ENCODE data around the gene UBE2F. TPM values are rescaled to one million over a fixed set of nuclear protein-coding genes. Genes with fewer than 3 reads are reported as not detected.

UBE2F gene
- total and polyA plus RNA-seq, 2 of the 13 experiments (the other 11 are each of a cell fraction or from before 2014, with no cell fraction given) = 35.4 to 73.1 TPM

- BruUV-seq (replicated peaks) = no TSS peak
- DNase-seq (ENCODE audit: low spot score) (no peak), FAIRE-seq (no peak), ATAC-seq (peak; percentile 27; the same call in 2 of the 3 replicates)
- Histone ChIP-seq H3K4me1 (ENCODE audit: insufficient read depth, low read length) (no peaks in the 10 kb centered on the region), H4K20me1 (ENCODE audit: insufficient read depth, low read length) (no peaks in the 10 kb centered on the region), H2AFZ (ENCODE audit: low read length) (no peak overlapping the region), H3K4me3 (replicated peaks in 1 of 3; ENCODE audit: insufficient read depth in 1 of 3, low read depth in 2 of 3, low read length in 3 of 3) (no peak overlapping the region), H3K27ac (ENCODE audit: extremely low read length, insufficient read depth, low read length) (no peak overlapping the region), H3K9ac (ENCODE audit: insufficient read depth, low read depth, low read length) (no peak overlapping the region), H3K4me2 (ENCODE audit: low read depth, low read length) (no peak overlapping the region), H3K9me3 (ENCODE audit: low read length) (no peaks in the 10 kb centered on the region), H3K79me2 (ENCODE audit: insufficient read depth, low read length) (no peaks in the 10 kb centered on the region), H3K27me3 (ENCODE audit: control insufficient read depth in 1 of 2, insufficient read depth in 2 of 2, low read length in 2 of 2) (no peaks in the 10 kb centered on the region), H3K36me3 (replicated peaks in 1 of 2; ENCODE audit: control insufficient read depth in 1 of 2, insufficient read depth in 2 of 2, low read length in 2 of 2) (peaks cover 5 to 18% of the 10 kb centered on the region in 2 experiments)
- in situ Hi-C loops (cut with HindIII; ENCODE audit: extremely low pct_ligation_motif_present, low pct_unique_long_range_greater_than_20kb) (no loop called here), intact Hi-C loops (cut with micrococcal nuclease; ENCODE audit: unreplicated experiment) (no loop called here)
- WGBS (ENCODE audit: low lambda C conversion rate) = 83% methylated on average over 2 of the region's 2 CpGs
- POLR2A ChIA-PET = interaction anchor here (1.2 kb wide), 1 partner anchor 14 kb away, joined by 5 read pairs; the partner anchor contains the start of gene SCLY
- CTCF ChIA-PET (ENCODE audit: low intra/inter-chr PET ratio, low total read pairs) = no interaction called here
- no peak for TF ChIP-seq SUZ12 (IDR thresholded peaks at IDR 0.05; ENCODE audit: low read depth, low read length)
- TF ChIP-seq THAP11 (CRISPR knock-in tag; IDR thresholded peaks at IDR 0.05) = no peak
- TF ChIP-seq GATAD2A (CRISPR knock-in tag; IDR thresholded peaks at IDR 0.05) = no peak
- no peak for TF ChIP-seq ZSCAN12 (CRISPR knock-in tag; IDR thresholded peaks at IDR 0.05)
- TF ChIP-seq EEA1 (CRISPR knock-in tag; IDR thresholded peaks at IDR 0.05; ENCODE audit: borderline replicate concordance) = no peak
- no peak for TF ChIP-seq ZNF572 (CRISPR knock-in tag; IDR thresholded peaks at IDR 0.05)
- no peak for TF ChIP-seq ZNF326 (CRISPR knock-in tag; IDR thresholded peaks at IDR 0.05; ENCODE audit: borderline replicate concordance)
- no peak for TF ChIP-seq GPN1 (CRISPR knock-in tag; IDR thresholded peaks at IDR 0.05; ENCODE audit: borderline replicate concordance)
- no peak for TF ChIP-seq ZNF292 (CRISPR knock-in tag; IDR thresholded peaks at IDR 0.05; ENCODE audit: borderline replicate concordance, low read depth)
Observed at GRCh38 chr2:238046725-238047270, 80.0 kb downstream of the UBE2F start.

- Histone ChIP-seq H3K36me3 (replicated peaks in 1 of 2; ENCODE audit: control insufficient read depth in 1 of 2, insufficient read depth in 2 of 2, low read length in 2 of 2) (no peaks in the 10 kb centered on the region), H3K4me2 (ENCODE audit: low read depth, low read length) (no peak overlapping the region), H3K9me3 (ENCODE audit: low read length) (no peaks in the 10 kb centered on the region), H3K79me2 (ENCODE audit: insufficient read depth, low read length) (no peaks in the 10 kb centered on the region), H3K27ac (ENCODE audit: extremely low read length, insufficient read depth, low read length) (no peak overlapping the region), H3K4me1 (ENCODE audit: insufficient read depth, low read length) (0 out of 2 replicates have a peak, but pooled peaks cover under 1% of the 10 kb centered on the region), H3K4me3 (replicated peaks in 1 of 3; ENCODE audit: insufficient read depth in 1 of 3, low read depth in 2 of 3, low read length in 3 of 3) (no peak overlapping the region), H4K20me1 (ENCODE audit: insufficient read depth, low read length) (no peaks in the 10 kb centered on the region), H3K27me3 (ENCODE audit: control insufficient read depth in 1 of 2, insufficient read depth in 2 of 2, low read length in 2 of 2) (no peaks in the 10 kb centered on the region), H2AFZ (ENCODE audit: low read length) (no peak overlapping the region), H3K9ac (ENCODE audit: insufficient read depth, low read depth, low read length) (no peak overlapping the region)
- in situ Hi-C loops (cut with HindIII; ENCODE audit: extremely low pct_ligation_motif_present, low pct_unique_long_range_greater_than_20kb) (no loop called here), intact Hi-C loops (cut with micrococcal nuclease; ENCODE audit: unreplicated experiment) (no loop called here)
- ChIA-PET POLR2A (interaction anchor here (1.9 kb wide), 1 partner anchor 8 kb away, joined by 5 read pairs; the partner anchor contains the start of gene SCLY), CTCF (ENCODE audit: low intra/inter-chr PET ratio, low total read pairs) (no interaction called here)
- 73% methylated on average over 2 of the region's 2 CpGs for WGBS (ENCODE audit: low lambda C conversion rate)
- ATAC-seq (no peak), FAIRE-seq (no peak), DNase-seq (ENCODE audit: low spot score) (no peak)
- TF ChIP-seq NFE2L2 (IDR thresholded peaks at IDR 0.05; ENCODE audit: low read length) (0 out of 2 replicates have a peak, but pooled peaks have one; percentile 25), ZNF879 (CRISPR knock-in tag; IDR thresholded peaks at IDR 0.05) (no peak), ZNF331 (CRISPR knock-in tag; IDR thresholded peaks at IDR 0.05) (no peak)
- no TSS peak for BruUV-seq (replicated peaks)
Observed at GRCh38 chr2:238053191-238053776, 86.5 kb downstream of the UBE2F start.
